CD4-positive, alpha-beta T cell treated with Interleukin-15 for 1 hour (primary cell): ENCODE measurements around the gene SLC28A3.
A peak's percentile ranks its signal among the peaks of the same experiment; 100 is the strongest.

Source experiments
- DNase-seq: peaks from one replicate; pipeline ENCODE4 v3.0.0-alpha.2; 2020

Gene SLC28A3

GRCh38 chr9:84339503-84339902, 1.1 kb downstream of the SLC28A3 start:
- no peak for DNase-seq

DNA sequence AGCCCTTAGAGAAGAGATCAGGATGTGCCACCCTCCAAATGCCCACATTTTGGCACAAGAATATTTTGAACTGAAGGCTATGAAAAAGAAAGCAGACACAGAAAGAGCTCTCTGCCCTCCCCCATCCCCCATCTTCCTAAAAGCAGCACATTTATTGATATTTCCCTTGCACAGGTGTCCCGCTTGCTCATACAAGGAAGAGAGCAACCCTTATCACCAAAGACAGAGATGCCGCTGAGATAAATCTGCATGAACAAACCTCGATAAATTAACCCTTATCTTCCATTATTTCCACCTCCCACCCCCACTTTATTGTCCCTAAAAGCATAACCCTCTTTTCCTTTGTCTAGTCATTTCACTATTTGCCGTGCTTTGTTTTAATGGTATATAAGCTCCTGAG, 1.8 kb downstream of the SLC28A3 start:
- DNase-seq = no peak

- DNase-seq = no peak
Measured at GRCh38 chr9:84337252-84337651, 3.3 kb downstream of the SLC28A3 start.

DNA sequence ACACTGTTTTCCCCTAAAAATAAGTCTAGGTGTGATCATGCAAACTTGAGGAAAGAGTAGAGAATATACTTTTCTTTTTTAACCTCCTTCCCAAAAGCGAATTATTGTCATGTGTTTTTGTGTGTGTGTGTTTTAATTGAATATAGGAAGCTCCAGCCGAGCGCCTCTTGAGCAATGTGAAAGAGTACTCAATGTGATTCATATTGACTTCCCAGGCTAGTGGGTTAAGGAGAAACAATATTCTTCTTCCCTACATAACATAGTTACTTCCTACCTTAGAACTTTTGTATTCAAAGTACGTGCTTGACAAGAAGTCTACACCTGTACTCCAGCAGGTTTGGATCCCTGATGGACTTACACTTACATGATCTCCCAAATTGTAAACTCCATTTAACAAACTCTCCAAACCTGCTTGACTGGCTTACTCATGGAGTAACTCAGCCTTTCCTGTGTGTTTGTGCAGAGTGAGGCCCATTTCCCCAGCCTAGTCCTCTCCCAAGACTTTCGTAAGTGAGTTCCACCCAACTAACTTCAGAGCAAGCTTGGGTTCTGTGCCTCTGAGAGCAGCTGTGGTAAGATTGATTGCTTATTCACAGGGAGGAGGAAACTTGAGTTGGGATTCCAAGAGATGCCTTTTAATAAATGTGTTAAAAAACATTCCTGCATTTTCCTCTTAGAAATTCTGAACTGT, 9.3 kb downstream of the SLC28A3 start:
- no peak for DNase-seq

GRCh38 chr9:84330246-84330645, 10.3 kb downstream of the SLC28A3 start:
- no peak for DNase-seq

GRCh38 chr9:84327184-84327583, 13.4 kb downstream of the SLC28A3 start:
- no peak for DNase-seq

- DNase-seq = no peak
Measured at GRCh38 chr9:84325347-84325973, 15.1 kb downstream of the SLC28A3 start.

- no peak for DNase-seq
Measured at GRCh38 chr9:84324811-84325210, 15.7 kb downstream of the SLC28A3 start.

DNA sequence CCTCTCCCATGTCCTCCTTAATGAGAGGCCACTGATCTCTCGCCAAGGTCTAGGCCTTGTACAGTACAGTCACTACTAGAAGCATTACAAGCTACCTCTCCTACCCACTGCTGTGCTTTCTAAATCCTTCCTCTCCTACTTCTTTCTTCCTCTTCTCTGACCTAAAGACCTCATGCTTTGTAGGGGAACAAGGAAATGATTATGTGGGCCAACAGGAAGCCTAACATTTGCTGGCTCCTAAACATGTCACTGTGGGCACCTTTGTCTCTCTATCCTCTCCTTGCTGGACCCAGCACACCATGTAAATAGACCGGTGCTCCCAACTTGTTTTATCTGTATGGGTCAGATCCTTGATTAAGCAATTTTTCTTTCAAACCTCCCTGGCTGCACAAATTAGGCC, 16.7 kb downstream of the SLC28A3 start:
- no peak for DNase-seq

DNA sequence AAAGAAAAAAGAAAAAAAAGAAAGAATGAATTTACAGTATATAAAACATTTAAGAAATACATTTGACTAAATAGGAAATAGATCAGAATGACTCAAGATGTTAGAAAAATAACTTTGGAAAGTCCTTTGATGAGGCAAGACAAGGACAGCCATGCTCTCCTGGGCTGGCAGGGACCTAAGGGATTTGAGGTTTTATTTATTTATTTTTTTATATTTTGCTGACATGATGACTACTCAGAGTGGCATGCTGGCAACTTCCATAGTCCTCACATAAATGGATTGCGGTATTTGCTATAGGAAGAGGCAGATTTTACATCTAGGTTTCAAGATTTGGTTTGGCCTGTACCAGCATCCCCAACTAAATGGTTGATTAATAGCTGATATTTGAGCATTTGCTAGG, 17.7 kb downstream of the SLC28A3 start:
- no peak for DNase-seq

DNA sequence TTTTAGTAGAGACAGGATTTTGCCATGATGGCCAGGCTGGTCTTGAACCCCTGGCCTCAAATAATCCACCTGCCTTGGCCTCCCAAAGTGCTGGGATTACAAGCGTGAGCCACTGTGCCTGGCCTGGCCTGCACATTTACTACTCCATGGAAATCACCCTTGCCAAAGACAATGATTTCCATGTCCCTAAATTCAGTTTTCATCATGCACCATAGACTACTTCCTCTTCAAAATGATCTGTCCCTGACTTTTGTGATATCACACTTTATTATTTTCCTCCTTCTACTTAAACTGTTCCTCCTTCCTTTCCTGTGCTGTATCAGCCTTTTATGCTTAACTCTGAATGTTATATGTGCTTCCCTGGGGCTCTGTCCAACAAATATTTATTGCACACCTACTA, 20.3 kb downstream of the SLC28A3 start:
- no peak for DNase-seq

- no peak for DNase-seq
Measured at GRCh38 chr9:84319632-84320031, 20.9 kb downstream of the SLC28A3 start.

GRCh38 chr9:84318981-84319380, 21.6 kb downstream of the SLC28A3 start:
- no peak for DNase-seq

DNA sequence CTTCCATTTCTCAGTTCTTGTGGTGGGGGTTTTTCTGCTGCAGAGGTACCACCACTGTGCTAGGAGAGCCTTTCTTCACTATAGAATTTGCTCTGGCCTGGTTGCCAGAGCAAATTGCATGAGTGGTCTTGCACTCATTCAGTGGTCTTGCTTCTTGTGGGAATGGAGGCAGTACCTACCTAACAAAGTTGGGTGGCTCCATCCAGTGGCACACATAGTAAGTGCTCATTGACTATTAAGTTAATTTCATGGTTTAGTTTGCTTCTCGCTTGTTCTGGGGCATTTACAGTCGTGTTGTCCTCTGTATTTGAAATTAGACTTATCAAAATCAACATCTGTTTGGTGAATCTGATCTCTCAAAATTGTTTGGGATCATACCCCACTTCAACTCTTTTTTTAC, 23.0 kb downstream of the SLC28A3 start:
- DNase-seq = no peak

GRCh38 chr9:84315278-84315877, 25.2 kb downstream of the SLC28A3 start:
- peak; percentile 32 for DNase-seq

- DNase-seq = no peak
Measured at GRCh38 chr9:84314306-84314705, 26.3 kb downstream of the SLC28A3 start.

DNA sequence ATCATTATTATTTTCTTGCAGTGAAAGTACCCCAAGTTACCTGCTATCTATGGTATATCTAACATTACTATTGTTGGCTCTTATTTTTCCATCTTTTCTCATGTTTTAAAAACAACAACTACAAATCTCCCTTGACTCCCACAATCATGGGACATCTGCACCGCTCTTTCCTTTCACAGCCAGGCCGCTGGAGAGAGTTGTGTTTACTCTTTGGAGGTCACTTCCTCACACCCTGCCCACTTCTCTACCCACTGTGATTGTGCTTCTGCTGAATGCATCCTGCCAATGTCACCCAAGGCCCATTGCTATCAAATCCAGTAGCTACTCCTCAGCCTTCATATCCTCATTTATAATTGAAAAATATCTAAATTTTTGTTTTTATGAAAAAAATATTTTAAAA, 29.7 kb downstream of the SLC28A3 start:
- DNase-seq = no peak

DNA sequence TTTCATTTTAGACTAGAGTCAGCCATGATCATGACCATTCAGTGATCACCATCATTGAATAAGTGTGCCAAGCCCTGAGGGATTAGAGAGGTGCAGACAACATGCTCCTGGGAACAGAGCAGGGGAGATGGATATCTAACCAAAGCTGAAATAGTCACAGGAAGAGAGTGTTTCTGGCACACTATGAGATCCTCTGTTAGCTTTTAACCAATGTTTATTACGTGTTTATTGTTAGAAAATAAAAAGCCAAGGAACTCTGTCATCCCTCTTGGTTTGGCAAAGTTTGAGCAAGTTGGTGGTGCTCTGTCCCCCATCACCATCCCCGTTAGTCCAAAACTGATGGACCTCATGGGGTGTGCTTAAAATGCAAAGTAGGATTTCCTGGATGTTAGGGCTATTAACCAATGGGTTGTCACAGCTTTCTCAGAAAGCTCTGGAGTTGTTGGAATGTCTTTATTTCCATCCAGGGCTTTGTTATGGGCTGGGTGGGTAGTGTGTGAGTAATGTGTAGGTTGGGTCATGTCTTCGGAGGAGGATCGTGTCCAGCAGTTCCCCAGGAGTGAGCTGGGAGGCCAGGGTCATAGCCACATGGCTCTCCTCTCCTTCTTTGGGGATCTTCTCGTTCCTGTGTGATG, 34.9 kb downstream of the SLC28A3 start:
- DNase-seq = no peak

- no peak for DNase-seq
Measured at GRCh38 chr9:84304166-84304565, 36.4 kb downstream of the SLC28A3 start.

DNA sequence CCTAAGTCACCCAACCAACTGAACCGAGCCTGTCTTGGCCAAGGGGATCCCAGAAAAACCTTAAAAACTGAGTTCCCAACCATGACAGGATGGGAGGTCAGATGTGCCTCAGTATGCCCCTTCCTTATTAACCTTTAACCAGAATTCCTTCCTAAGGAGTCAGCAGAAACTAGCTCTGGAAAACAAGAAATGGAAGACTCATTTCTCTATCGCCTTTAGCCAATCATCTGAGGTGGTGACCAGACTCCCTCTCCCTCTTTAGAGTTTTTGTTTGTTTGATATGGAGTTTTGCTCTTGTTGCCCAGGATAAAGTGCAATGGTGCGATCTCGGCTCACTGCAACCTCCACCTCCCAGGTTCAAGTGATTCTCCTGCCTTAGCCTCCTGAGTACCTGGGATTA, 37.5 kb downstream of the SLC28A3 start:
- no peak for DNase-seq

DNA sequence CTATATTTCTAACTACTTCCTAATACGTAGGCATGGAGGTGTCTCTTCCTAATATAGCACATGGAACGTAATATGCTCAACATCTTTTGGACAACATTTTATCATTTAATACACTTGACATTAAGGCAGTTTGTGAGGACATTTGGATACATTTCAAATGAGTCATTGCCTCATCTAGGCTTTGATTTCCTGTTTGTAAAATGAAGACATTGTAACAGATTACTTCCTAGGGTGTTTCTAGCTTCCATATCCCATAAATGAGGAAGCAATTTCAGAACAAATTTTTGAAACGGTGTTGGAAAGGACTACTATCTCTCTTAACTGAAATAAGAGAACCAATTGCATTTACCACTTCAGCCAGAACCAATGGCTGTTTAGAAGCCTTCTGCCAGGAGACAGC, 38.7 kb downstream of the SLC28A3 start:
- DNase-seq = no peak

DNA sequence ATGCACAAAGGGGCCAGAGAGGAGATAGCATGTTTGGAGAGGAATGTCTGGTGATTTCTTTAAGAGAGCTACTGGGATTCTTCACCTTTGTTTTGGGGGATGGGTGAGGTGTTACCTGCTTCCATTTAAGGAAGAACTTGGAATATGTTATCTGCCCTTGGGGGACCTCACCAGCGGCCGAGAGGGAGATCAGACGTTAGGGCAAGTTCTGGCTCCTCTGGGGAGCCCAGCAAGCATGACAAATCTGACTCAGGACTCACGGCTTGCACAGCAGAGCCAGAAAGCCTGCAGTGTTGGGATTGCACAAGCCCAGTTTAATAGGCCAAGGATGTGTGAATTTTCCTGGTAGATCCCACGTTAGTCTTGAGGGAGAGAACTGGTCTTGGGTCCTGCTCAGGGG, 40.3 kb downstream of the SLC28A3 start:
- DNase-seq = no peak

DNA sequence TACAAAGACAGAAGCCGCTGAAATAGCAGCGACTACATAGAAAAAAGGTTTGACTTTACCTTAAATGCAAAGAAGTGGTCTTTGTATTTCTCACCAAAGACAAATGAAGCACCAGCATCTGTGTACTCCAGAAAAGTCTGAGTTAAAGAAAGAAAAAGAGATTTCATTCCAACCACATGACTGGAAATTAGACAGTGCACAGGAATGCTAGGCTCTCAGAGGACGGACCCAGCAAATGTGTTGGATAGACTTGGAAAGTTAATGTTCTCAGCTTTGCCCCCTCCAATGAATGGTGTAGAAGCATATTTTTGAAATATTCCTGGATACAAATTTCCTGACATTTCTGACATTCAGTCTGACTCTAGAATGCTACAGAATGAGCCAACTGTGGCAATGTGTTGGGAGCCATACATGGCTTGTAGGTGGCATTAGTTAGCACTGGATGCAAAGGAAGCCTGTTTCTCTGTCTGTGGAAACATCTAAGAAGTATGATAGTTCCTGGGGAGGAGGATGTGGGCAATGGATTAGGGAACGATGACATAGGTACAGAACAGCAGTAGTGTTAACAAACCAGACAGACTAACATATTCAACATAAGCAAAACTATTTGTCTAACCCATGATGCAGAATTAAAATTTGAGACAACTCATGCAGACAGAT, 43.3 kb downstream of the SLC28A3 start:
- DNase-seq = no peak
